SIG-M5 treated with dmso at 0.1 percent for 504 hours (cell line): ENCODE data around the gene PPP4R2.

Experiments
- DNase-seq: peaks from one replicate; lab custom pipeline; 2025; ENCODE audit not compliant: unreplicated experiment; lab: John Stamatoyannopoulos, UW

PPP4R2 gene

DNA sequence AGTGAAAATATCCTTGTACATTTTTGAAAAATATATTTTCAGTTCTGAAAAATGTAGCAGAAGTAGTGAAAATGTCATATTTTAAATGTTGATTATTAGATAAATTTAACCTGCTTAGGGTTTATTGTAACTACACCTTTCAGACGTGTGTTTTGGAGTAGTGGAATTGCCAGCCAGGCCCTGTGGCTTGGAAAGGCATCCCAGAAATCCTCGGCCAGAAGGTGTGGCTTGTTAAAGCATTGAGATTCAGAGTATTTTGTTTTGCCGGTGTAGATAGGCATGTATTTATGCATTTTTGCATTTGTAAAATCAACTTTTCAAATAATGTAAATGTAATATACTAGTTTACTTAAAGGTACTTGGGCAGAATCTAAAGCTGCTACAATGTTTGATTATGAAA is 71.8 kb downstream of the PPP4R2 start:
- DNase-seq = no peak

DNA sequence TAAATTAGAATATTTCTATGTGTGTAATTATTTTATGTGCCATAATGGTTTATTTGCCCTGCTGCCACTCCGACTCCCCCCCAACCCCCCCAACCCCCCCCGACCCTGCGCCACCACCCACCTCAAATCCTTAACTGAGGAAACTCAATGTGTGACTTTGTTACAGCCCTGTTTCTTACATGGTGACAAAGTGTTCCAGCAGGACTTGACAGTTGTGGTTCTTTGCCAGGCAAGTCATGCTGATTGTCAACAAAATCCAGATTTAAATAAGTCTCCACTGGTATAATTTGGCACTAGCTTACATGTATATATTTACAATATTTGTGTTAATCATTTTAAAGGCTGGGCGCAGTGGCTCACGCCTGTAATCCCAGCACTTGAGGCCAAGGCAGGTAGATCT is 72.6 kb downstream of the PPP4R2 start:
- no peak for DNase-seq

DNA sequence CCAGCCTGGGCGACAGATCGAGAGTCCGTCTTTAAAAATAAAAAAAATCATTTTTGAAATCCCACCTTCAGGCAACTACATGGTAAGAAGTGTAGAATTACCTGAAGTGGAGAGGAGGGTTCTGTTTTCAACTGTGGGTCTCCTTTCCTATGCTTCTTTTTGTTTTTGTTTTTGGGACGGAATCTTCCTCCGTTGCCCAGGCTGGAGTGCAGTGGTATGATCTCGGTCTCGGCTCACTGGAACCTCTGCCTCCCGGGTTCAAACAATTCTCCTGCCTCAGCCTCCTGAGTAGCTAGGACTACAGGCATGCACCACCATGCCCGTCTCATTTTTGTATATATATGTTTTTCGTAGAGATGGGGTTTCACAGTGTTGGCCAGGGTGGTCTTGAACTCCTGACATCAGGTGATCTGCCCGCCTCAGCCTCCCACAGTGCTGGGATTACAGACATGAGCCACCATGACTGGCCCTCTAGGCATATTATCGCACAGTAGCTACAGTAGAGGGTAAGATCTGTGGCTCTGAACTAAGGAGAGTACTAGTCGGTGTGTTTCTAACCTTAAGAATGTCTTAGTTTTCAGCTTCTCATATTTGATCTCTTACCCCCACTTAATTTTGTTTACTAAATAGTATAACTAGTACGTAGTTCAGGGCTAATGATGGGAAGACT is 73.3 kb downstream of the PPP4R2 start:
- DNase-seq = no peak

DNA sequence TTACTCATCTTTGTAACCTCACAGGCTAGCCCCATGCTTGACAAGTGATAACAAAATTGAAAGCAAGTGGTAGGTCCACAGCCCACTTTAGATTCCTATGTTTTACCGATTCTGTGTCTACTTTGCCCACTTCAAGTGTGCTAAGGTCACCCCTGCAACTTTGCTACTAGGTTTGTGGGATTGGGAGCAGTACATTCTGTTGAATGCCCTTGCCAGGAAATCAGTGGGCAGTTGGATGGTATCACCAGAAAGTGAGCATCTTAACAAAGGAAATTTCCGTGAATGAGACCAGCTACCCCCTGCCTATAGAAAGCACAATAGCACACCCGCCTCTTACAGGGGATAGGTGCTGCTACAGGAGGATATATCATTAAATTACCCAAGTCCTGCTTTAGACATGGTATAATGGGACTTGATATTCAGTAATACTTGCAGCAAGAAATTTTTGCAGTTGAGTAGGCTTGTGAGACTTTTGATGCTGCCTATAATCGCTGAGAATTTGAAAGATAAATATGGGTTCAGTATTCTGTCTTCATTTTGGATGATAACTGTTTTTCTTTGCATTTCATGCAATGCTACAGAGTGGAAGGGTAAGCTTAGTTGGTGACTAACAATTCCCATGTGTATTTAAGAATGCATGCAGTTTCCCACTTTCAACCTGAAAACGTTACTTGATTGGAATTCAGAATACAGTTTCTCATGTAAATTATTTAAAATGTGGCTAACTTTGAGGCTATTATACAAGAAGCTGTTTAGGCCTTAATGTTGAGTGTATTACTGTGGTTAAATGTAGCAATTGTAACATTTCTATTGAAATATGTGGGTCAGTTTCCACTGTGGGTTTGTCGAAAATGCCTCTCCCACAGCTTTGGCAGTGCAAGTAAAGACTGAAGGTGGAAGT is 74.3 kb downstream of the PPP4R2 start:
- no peak for DNase-seq

DNA sequence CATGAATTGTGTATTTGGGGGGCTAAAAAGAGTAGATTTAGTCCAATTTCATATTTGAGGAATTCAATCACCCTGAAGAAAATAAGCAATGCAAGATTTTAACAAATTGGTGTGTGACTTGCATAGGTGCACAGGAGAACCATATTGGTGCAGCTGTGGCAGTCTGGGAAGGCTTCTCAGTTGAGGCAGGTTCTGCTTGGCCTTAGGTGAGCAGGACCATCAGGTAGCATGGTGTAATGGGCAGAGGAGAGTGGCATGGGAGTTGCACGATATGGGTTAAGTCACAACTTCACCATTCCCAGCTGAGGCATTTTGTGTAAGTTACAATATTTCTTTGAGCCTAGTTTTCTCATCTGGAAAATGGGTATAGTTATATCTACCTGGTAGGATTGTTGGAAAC is 75.3 kb downstream of the PPP4R2 start:
- DNase-seq = no peak

DNA sequence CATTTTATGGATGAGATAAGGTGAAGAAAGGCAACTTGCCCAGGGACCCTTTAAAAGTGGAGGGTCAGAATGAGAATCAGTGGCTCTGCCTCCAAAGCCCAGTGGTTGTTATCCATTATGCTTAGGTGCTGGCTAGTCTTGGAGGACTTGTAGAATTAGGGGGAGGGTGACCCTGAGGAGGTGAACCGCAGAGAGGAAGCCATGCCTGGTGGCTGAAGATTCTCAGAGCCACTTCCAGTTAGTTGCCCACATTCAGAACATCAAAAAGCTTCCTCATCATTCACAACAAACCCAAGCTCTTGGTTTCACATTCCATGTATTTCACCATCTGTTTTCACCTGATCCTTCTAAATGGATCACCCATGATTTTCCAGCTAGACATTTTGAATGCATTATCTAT is 76.0 kb downstream of the PPP4R2 start:
- peak; percentile 15 for DNase-seq

DNA sequence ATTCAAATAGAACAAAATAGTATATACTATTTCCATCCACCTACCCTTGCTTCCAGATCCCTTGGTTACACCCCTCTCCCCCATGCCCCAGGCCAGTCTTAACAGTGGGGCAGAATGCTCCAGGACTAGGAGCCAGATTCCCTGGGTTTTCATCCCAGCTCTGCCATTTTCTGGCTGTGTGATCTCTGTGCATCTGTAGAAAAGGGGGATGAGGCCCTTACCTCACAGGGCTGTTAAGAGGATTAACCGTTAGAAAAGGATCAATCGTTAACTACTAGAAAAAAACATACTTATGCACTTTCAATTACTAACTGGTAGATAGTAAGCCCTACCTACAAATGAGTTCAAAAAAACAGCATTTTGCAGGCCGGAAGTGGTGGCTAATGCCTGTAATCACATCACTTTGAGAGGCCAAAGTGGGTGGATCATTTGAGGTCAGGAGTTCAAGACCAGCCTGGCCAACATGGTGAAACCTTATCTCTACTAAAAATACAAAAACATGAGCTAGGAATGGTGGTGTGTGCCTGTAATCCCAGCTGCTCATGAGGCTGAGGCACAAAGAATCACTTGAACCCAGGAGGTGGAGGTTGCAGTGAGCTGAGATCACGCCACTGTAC is 76.6 kb downstream of the PPP4R2 start:
- DNase-seq = no peak

DNA sequence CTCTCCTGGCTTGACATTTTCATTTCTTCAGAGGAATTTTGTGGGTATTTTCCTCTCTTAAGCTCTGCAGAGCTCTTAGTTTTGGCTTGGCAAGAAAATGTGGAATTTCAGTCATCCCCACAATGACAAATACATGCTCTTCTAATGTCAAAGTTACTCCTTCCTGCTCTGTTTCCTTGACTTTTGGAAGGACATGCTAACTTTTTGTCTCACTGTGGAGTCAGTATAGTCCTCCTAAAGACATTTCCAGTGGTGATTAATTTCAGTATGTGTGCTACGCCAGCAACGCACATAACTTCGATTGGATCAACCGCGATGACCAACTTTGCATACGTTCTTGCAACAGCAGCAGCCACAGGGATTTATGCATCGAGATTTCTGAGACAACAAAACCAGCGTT is 78.2 kb downstream of the PPP4R2 start:
- DNase-seq = no peak

DNA sequence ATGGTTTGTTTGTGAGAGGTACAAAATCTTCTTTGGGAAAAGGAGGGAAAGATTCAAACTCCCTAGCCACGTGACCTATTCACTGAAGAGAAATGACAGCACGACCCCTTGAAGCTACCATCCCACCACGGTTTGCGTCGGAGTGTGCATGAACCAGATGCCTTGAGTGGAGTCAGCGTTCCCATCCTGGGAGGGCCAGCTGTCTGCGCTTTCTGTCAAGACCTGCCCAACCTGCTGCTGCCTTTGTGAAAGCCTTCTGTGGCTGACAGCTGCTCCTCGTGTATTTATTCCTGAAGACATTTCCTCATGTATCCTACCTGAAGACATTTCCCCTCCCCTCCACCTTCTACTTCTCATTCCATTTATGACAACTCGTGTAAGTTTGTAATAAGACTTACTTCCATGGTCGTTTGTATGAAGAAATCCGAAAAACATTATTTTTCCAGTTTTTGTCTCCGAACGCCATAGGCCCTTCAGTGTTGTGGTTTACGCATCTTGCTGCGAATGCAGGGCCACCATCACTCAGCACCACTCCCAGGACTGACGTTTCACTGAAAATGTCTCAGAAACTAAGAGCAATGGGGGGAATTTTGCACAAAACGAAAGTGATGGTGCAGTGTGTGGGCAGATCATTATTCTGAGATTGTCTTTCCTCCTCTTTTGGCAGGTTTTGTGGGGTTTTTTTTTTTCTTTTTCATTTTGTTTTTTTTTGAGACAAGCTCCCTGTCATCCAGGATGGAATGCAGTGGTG is 83.8 kb downstream of the PPP4R2 start:
- no peak for DNase-seq

DNA sequence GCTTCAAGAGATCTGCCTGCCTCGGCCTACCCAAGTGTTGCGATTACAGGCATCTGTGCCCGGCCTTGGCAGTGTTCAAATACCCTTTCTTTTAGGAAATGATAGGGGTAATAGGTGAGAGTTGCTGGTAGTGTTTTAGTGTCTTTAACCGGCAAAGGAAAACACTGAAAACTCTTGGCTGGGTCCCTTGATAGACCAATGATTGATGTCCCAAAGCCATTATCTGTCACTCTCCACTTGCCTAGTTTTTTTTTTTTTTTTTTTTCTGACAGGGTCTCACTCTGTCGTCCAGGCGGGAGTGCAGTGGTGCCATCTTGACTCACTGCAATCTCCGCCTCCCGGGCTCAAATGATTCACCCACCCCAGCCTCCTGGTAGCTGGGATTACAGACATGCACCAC is 84.5 kb downstream of the PPP4R2 start:
- DNase-seq = no peak

DNA sequence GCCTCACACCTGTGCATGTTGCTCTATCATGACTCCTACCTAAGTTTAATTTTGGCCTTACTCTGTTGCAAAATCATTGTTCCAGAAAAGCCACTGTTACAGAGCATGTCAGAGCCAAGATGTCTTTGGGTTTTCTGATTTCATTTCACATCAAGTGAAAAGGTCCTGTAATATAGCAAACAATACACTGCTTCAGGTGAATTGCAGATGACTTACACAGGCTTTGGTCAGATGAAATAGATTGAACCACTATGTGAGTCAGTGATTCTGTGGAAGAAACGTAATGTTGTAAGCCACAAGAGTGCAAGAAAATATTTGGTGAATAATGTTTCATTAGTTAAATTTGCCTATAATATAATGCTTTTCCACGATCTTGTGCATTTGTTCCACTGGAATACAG is 87.6 kb downstream of the PPP4R2 start:
- DNase-seq = no peak

DNA sequence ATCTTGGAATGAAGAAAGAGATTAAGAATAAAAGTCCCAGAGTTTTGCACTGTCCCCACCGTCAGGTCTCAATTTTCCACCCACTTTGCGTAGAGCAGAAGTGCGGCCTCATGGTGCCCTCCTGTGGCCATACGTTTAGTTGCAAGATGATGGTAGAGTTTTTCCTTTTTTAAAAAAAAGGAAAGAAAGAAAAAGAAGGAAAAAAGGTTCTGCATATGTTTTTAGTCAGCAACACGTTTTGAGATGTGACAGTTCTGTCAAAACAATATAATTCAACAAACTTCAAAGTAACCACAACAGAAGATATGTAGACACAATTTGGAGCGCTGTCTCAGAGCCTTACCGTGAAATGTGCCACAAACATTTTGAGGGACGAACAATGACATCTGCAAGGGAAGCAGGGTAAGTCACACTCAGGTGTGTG is 89.5 kb downstream of the PPP4R2 start:
- peak; percentile 52 for DNase-seq

DNA sequence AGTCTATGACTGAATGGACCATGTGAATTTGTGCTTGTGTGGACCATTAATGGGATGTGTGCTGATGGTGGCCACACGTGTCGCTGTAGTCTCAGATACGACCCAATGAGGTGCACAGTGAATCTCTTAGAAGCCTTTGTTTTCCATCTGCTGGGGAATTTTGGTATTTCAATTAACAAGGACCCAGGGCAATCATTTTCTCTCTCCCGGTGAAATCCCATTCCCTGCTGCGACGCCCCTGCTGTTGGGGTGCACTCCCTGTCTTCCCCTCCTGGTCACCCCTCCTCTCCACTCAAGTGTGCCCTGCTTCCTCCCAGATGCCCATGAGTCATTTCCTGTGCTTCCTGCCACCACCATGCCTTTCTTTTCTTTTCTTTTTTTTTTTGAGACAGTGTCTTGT is 97.5 kb downstream of the PPP4R2 start:
- DNase-seq = peak; percentile 62

DNA sequence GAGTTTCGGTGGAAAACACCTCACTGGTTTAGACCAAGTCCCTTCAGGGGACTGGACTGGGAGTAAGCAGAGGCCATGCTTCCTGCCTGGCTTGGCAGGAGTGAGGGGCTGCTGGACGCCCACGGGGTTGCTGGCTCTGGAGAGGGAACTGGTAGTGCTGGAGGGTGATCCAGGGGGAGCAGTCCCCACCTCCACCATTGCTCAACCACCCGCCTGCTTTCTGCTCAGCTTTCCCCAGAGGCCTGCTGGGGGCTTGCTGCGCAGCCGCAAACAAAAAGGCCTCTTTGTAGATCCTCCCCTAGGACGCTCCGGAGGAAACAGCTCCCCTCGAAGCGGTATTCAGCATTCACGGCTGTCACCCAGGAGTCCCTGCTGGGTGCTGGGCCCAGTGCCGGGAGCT is 98.3 kb downstream of the PPP4R2 start:
- DNase-seq = peak; percentile 80

DNA sequence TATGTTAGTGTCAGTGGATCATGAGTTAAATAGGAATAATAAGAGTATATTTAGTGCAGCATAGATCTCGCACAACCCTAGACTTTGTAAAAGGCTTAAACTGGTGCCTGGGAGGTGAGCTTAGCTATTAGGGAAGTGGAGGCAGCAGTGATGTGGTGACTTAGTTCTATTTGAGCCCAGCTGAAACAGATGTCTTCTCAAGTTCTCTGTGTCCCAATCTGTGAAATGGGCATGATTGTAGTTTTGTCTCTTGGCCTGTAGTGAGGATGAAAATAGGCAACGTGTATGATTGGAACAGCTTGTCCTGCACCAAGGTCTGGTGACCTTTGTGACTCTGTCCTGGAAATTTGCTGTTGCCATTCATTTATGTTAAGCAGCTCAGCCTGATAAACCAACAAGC is 99.6 kb downstream of the PPP4R2 start:
- DNase-seq = no peak

DNA sequence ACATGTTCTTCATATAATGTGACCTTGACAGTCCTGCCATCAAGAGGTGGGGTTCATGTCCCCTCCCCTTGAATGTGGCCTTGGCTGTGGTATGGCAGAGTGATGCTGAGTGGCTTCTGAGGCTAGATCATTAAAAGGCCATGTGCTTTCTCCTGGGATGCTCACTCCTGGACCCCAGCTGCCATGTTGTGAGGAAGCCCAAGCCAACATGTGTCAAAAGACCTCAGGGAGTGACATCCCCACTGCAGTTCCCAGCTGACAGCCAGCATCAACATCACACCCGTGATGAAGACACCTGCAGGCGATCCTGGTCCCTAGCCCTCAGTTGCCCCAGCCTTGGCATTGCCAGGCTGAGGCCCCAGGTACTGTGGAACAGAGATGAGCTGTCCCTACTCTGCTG is 101.4 kb downstream of the PPP4R2 start:
- no peak for DNase-seq

DNA sequence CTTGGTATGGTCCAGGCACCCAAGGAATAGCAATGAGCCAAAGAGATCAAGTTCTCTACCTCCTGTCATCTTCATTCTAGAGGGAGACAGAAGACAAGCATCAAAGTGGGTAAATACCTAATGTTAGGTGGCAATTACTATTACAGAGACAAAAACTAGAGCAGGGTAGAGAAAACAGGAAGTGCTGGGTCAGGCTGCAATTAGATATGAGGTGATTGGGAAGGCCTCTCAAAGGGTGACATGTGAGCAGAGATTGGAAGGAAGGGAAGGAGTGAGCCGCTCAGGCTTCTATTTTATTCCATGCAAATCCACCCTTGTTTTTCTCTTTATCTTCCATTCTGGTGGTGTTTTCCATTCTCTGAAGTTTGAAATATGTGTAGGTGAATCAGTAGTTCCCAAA is 102.3 kb downstream of the PPP4R2 start:
- DNase-seq = peak; percentile 8

DNA sequence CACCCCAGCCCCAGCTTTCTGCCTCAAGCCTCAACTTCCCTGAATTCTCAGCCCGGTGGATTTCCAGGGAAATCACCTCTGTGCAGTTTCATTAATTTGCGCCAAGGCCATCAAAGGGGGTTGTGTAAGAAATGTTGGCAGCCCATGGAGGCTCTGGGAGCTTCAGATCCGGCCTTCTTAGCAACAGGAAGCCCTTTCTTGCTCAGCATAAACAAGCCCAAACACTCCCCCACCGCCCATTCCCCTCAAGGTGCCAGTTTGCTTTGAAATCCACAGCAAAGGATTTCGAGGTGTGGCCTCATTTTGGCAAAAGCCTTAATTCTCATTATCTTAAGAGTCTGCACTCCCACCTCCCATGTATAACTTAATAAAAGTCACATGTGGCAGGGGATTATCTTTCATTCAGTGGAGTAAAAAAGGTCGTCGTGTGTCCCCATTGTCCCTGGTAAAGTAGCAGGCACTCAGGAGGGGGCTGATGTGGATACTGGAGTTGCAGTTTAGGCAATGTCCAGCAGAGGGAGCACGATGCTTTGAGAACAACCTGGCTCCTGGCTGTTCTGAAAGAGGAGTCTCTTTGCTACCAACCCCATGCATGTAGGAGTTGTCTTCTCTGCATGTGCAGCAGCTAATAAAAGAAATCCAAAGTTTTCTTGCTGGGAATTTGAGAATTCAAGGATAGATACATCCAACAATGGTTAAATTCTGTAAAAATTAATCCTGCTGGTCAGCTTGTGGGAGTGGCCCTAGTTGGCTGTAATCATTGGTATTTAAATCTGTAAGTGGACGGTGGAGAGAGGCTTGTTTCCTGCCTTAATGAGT is 104.3 kb downstream of the PPP4R2 start:
- DNase-seq = peak; percentile 80

DNA sequence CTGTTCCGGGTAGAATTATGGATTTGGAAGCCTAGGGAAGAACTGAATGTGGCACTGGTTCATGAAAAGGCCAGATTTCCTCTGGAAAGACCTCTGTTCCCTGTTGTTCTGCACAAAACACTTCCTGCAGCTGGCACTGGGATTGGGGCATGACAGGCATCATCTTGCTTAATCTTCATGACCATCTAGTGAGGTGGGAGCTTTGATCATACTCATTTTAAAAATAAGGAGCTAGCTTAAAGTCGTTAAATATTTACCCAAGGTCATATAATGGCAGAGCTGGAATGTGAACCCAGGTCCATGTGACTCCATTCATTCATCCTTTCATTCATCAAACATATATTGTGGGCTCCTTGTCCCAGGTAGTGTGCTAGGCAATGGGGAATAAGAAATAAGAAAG is 105.3 kb downstream of the PPP4R2 start:
- DNase-seq = no peak

DNA sequence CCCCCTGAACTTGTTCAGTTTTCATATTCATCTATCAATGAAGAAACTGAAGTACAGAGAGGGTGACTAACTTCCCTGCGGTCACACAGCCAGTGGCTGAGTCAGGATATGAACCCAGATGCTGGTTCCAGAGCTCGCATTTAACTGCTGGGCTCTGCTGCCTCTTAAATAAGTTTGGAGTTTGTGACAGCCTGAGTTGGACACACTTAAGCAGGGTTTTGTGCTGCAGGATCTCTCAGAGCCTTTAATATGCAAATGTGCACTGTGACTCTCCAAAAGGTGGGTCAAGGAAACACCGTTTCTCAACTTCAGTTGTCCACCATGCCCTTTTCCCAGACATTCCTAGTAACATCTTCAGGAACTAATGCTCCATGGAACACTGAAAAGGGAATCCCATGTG is 110.6 kb downstream of the PPP4R2 start:
- no peak for DNase-seq
